Epithelial cell of proximal tubule (primary cell): ENCODE results near the gene AMD1. TPM values are rescaled to one million over a fixed set of nuclear protein-coding genes. Genes with fewer than 3 reads are reported as not detected.
"Not testable (repeated sequence)": the region's sequence is repeated elsewhere in the genome, so short reads cannot be mapped to it uniquely, and the experiment has no call there.

Experiments used
- DNase-seq: peaks from one replicate; pipeline ENCODE4 v3.0.0-alpha.2; 2011; ENCODE audit warnings: low read depth
- H3K4me3 ChIP-seq: 2 replicates; pipeline ENCODE4 v1.5.1; 2011; ENCODE audit warnings: low read depth, mild to moderate bottlenecking, low read length
- CTCF ChIP-seq: conservative IDR thresholded peaks from 2 replicates; pipeline ENCODE4 v1.5.1; 2012; ENCODE audit warnings: low read depth, mild to moderate bottlenecking, low read length
- total RNA-seq: library from RNA; depleted of rRNA; stranded (reverse); fragments of >200 nt; gene quantifications from 2 replicates; pipeline ENCODE4 v1.2.3, GENCODE V29; 2015

AMD1 gene
- 50.4 and 112 TPM in 2 replicates for total RNA-seq

GRCh38 chr6:110873981-110874879 is at the start of gene AMD1:
TSS of gene AMD1 (plus strand) at chr6:110874785. CDS start at chr6:110875106, 321 bp downstream.
- peak; percentile 72 for DNase-seq

GRCh38 chr6:110826236-110827129 is 48.1 kb upstream of the AMD1 start:
- H3K4me3 ChIP-seq = no peak overlapping the region
- no peak for TF ChIP-seq CTCF
- no peak for DNase-seq

More at GRCh38 chr6:110873981-110874879, at the start of gene AMD1:
- no peak for TF ChIP-seq CTCF
- peak within 1 kb of the TSS; percentile 91 for H3K4me3 ChIP-seq

- no peak for TF ChIP-seq CTCF
- DNase-seq = no peak
- no peak overlapping the region for H3K4me3 ChIP-seq
These were observed 46.2 kb upstream of the AMD1 start for GRCh38 chr6:110828396-110828795.

- H3K4me3 ChIP-seq = no peak overlapping the region
- DNase-seq = no peak
- TF ChIP-seq CTCF = no peak
These were observed 43.2 kb upstream of the AMD1 start for GRCh38 chr6:110831405-110831804.

DNA sequence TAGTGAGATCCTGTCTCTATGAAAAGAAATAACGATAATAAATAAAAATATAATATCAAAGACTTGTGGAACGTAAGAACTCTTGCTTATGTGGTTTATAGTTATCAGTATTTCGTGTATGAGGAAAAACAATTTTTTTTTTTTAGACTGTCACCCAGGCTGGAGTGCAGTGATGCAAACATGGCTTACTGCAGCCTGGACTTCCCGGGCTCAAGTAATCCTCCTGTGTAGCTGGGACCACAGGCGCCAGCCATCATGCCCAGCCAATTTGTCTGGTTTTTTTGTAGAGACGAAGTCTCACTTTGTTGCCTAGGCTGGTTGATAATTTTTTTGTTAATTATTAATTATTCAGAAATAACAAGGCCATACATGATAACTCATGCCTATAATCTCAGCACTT is 40.8 kb upstream of the AMD1 start:
- H3K4me3 ChIP-seq = no peak overlapping the region
- no peak for DNase-seq
- no peak for TF ChIP-seq CTCF

DNA sequence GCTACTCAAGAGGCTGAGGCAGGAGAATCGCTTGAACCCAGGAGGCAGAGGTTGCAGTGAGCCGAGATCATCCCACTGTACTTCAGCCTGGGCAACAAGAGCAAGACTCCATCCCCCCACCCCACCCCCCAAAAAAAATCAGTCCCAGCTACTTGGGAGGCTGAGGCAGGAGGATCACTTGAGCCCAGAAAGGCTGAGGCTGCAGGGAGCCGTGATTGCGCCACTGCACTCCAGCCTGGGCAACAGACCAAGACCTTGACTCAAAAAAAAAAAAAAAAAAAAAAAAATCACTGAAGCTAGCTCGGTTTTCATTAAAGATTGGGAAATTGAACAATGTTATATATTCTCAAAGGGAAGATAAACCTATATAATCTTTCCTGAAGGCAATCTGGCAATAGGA is 38.8 kb upstream of the AMD1 start:
- not testable (repeated sequence) for H3K4me3 ChIP-seq, DNase-seq

GRCh38 chr6:110841266-110841665 is 33.3 kb upstream of the AMD1 start:
- no peak overlapping the region for H3K4me3 ChIP-seq
- no peak for DNase-seq
- no peak for TF ChIP-seq CTCF
